K562 (cell line): Measurements from ENCODE around the gene GDF9.

ENCODE experiments used
- HNRNPLL ChIP-seq: fragments of 200-400 bp; formaldehyde crosslinking; IDR thresholded peaks from 2 replicates; pipeline ENCODE4 v1.6.1; 2017; ENCODE audit warnings: low read length, low read depth, mild to moderate bottlenecking; ENCODE audit not compliant: poor library complexity, severe bottlenecking
- MEF2A ChIP-seq: IDR thresholded peaks from 2 replicates; pipeline ENCODE4 v1.6.1; 2011; ENCODE audit warnings: low read depth, mild to moderate bottlenecking, low read length, moderate library complexity; ENCODE audit not compliant: control insufficient read depth
- SMARCB1 ChIP-seq: IDR thresholded peaks from 2 replicates; pipeline ENCODE4 v1.6.1; 2011; ENCODE audit warnings: improper control_type of control experiment, low read depth; ENCODE audit not compliant: insufficient read length
- ZBTB7A ChIP-seq: IDR thresholded peaks from 2 replicates; pipeline ENCODE4 v1.6.1; 2011; ENCODE audit warnings: low read depth, mild to moderate bottlenecking, low read length, moderate library complexity, borderline replicate concordance; ENCODE audit not compliant: control insufficient read depth
- ZNF316 ChIP-seq: fragments of 450-650 bp; IDR thresholded peaks from 2 replicates; pipeline ENCODE4 v1.6.1; 2016
- TF ChIP-seq, protein P1 (sequence below): fragments of 450-650 bp; IDR thresholded peaks from 2 replicates; pipeline ENCODE4 v1.6.1; 2017; ENCODE audit warnings: mild to moderate bottlenecking, moderate library complexity

- no peak for TF ChIP-seq HNRNPLL
- no peak for TF ChIP-seq SMARCB1
- no peak for TF ChIP-seq ZNF316
- no peak for TF ChIP-seq MEF2A
- no peak for TF ChIP-seq ZBTB7A
- TF ChIP-seq, protein P1, sequence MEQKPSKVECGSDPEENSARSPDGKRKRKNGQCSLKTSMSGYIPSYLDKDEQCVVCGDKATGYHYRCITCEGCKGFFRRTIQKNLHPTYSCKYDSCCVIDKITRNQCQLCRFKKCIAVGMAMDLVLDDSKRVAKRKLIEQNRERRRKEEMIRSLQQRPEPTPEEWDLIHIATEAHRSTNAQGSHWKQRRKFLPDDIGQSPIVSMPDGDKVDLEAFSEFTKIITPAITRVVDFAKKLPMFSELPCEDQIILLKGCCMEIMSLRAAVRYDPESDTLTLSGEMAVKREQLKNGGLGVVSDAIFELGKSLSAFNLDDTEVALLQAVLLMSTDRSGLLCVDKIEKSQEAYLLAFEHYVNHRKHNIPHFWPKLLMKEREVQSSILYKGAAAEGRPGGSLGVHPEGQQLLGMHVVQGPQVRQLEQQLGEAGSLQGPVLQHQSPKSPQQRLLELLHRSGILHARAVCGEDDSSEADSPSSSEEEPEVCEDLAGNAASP: no peak
Observed at GRCh38 chr5:132838516-132839282, 27.6 kb downstream of the GDF9 start.
